HEK293 (cell line): Measurements from ENCODE around the gene SRBD1.

Experiments
- CTCF ChIP-seq: fragments of 450-650 bp; formaldehyde crosslinking; IDR thresholded peaks from 2 replicates; pipeline ENCODE4 v1.5.1; 2016; ENCODE audit warnings: missing biosample characterization, missing genetic modification characterization
- HOXA7 ChIP-seq: sonication (generic); formaldehyde crosslinking; IDR thresholded peaks from 2 replicates; pipeline ENCODE4 v1.8.1; 2022; ENCODE audit warnings: missing genetic modification reagents, borderline replicate concordance
- REPIN1 ChIP-seq: fragments of 450-650 bp; formaldehyde crosslinking; IDR thresholded peaks from 2 replicates; pipeline ENCODE4 v1.5.1; 2017; ENCODE audit warnings: missing biosample characterization, missing genetic modification characterization, low read depth
- REST ChIP-seq: fragments of 450-650 bp; formaldehyde crosslinking; IDR thresholded peaks from 2 replicates; pipeline ENCODE4 v1.5.1; 2016; ENCODE audit warnings: missing biosample characterization, missing genetic modification characterization
- ZFP37 ChIP-seq: fragments of 450-650 bp; formaldehyde crosslinking; IDR thresholded peaks from 2 replicates; pipeline ENCODE4 v1.5.1; 2016; ENCODE audit warnings: missing biosample characterization, missing genetic modification characterization
- ZNF274 ChIP-seq, 2 experiments: fragments of 200-500 bp in 1 of 2; fragments of 450-650 bp in 1 of 2; sonication (Bioruptor generic) in 1 of 2; formaldehyde crosslinking in 1 of 2; IDR thresholded peaks; 2 replicates each; pipeline versions ENCODE4 v1.5.1 to v1.6.1; 2014 to 2016; ENCODE audit warnings: borderline replicate concordance in 1 of 2, inconsistent platforms in 1 of 2, low read length in 1 of 2, missing biosample characterization in 1 of 2, missing genetic modification characterization in 1 of 2
- ZNF324 ChIP-seq: fragments of 450-650 bp; formaldehyde crosslinking; IDR thresholded peaks from 2 replicates; pipeline ENCODE4 v1.5.1; 2016; ENCODE audit warnings: missing biosample characterization, missing genetic modification characterization
- ZNF600 ChIP-seq: fragments of 450-650 bp; formaldehyde crosslinking; IDR thresholded peaks from 2 replicates; pipeline ENCODE4 v1.5.1; 2016; ENCODE audit warnings: missing biosample characterization, missing genetic modification characterization
- ZNF660 ChIP-seq: fragments of 450-650 bp; IDR thresholded peaks from 2 replicates; pipeline ENCODE4 v1.5.1; 2018; ENCODE audit warnings: missing biosample characterization, mild to moderate bottlenecking, missing genetic modification characterization
- ZSCAN5A ChIP-seq: fragments of 450-650 bp; formaldehyde crosslinking; IDR thresholded peaks from 2 replicates; pipeline ENCODE4 v1.5.1; 2016; ENCODE audit warnings: missing biosample characterization, missing genetic modification characterization
- TF ChIP-seq, protein P1 (sequence below): fragments of 450-650 bp; formaldehyde crosslinking; IDR thresholded peaks from 2 replicates; pipeline ENCODE4 v1.5.1; 2016; ENCODE audit warnings: missing biosample characterization, missing genetic modification characterization, low read depth

DNA sequence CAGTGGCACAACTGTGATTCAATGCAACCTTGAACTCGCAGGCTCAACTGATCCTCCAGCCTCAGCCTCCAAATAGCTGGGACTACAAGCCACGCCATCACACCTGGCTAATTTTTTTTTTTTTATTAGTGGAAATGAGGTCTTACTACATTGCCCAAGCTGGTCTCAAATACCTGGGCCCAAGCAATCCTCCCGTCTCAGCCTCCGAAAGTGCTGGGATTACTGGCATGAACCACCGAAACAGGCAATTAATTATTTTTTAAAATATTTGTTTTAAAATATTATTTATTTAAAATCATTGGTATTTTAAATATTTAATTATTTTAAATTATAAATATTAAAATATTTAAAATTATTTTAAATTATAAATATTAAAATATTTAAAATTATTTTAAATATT, 24.5 kb downstream of the SRBD1 start:
- no peak for TF ChIP-seq CTCF
- TF ChIP-seq, protein P1, sequence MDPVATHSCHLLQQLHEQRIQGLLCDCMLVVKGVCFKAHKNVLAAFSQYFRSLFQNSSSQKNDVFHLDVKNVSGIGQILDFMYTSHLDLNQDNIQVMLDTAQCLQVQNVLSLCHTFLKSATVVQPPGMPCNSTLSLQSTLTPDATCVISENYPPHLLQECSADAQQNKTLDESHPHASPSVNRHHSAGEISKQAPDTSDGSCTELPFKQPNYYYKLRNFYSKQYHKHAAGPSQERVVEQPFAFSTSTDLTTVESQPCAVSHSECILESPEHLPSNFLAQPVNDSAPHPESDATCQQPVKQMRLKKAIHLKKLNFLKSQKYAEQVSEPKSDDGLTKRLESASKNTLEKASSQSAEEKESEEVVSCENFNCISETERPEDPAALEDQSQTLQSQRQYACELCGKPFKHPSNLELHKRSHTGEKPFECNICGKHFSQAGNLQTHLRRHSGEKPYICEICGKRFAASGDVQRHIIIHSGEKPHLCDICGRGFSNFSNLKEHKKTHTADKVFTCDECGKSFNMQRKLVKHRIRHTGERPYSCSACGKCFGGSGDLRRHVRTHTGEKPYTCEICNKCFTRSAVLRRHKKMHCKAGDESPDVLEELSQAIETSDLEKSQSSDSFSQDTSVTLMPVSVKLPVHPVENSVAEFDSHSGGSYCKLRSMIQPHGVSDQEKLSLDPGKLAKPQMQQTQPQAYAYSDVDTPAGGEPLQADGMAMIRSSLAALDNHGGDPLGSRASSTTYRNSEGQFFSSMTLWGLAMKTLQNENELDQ (tag by site-specific recombination): no peak
- TF ChIP-seq ZNF274 (IDR thresholded peaks at IDR 0.05; ENCODE audit: low read length): no peak
- TF ChIP-seq ZNF274 (tag by site-specific recombination; IDR thresholded peaks at IDR 0.05; ENCODE audit: borderline replicate concordance): no peak
- no peak for TF ChIP-seq REPIN1 (tag by site-specific recombination)
- no peak for TF ChIP-seq ZNF324
- no peak for TF ChIP-seq REST
- no peak for TF ChIP-seq ZSCAN5A (tag by site-specific recombination)
- TF ChIP-seq ZFP37 (tag by site-specific recombination): no peak
- TF ChIP-seq HOXA7 (CRISPR knock-in tag): no peak
- TF ChIP-seq ZNF660 (tag by site-specific recombination): no peak
- no peak for TF ChIP-seq ZNF600 (tag by site-specific recombination)
